Lower leg skin (tissue), 3 donors: Measurements from ENCODE around the gene CTSW.

Experiments used
- POLR2A ChIP-seq, 2 donors: fragments of 450-650 bp; IDR thresholded peaks; one replicate each; pipeline ENCODE4 v1.6.1; 2016 to 2017; ENCODE audit warnings: antibody characterized with exemption in 2 of 2, mild to moderate bottlenecking in 1 of 2, moderate library complexity in 1 of 2
- TF ChIP-seq, protein P1 (sequence below), 3 donors: fragments of 450-650 bp; IDR thresholded peaks; one replicate each; pipeline ENCODE4 v1.5.1; 2016; ENCODE audit warnings: antibody characterized with exemption in 3 of 3, mild to moderate bottlenecking in 3 of 3, moderate library complexity in 2 of 3

DNA sequence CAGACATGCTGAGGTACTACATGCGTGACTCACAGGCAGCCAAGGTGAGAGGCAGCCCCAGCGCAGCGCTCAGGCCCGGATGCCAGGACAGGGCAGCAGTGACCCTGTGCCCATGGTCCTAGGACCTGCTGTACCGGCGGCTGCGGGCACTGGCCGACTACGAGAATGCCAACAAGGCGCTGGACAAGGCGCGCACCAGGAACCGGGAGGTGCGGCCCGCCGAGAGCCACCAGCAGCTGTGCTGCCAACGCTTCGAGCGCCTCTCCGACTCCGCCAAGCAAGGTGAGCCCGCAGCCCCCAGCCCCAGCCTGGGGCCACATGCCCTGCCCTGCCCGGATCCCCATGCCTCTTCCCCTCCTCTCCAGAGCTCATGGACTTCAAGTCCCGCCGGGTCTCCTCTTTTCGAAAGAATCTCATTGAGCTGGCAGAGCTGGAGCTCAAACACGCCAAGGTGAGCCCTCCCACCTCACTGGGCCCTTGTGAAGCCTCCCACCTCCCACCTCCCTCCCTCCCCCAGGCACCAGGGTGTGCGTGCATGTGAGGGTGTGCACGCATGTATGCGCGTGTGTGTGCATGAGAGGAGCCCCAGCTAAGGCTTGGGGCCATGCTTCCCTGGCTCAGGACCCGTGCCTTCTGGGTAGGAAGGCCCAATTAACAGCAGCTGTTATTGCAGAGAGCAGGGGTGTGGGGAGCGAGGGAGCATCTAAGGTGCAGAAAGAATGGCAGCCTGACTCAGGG lies 27.0 kb upstream of the CTSW start:
- TF ChIP-seq, protein P1, sequence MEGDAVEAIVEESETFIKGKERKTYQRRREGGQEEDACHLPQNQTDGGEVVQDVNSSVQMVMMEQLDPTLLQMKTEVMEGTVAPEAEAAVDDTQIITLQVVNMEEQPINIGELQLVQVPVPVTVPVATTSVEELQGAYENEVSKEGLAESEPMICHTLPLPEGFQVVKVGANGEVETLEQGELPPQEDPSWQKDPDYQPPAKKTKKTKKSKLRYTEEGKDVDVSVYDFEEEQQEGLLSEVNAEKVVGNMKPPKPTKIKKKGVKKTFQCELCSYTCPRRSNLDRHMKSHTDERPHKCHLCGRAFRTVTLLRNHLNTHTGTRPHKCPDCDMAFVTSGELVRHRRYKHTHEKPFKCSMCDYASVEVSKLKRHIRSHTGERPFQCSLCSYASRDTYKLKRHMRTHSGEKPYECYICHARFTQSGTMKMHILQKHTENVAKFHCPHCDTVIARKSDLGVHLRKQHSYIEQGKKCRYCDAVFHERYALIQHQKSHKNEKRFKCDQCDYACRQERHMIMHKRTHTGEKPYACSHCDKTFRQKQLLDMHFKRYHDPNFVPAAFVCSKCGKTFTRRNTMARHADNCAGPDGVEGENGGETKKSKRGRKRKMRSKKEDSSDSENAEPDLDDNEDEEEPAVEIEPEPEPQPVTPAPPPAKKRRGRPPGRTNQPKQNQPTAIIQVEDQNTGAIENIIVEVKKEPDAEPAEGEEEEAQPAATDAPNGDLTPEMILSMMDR (IDR thresholded peaks at IDR 0.05) = no peak
- TF ChIP-seq POLR2A (IDR thresholded peaks at IDR 0.05) = no peak
